A549 (cell line): ENCODE measurements around the gene PIP5KL1. TPM values are rescaled to one million over a fixed set of nuclear protein-coding genes. Genes with fewer than 3 reads are reported as not detected.

ENCODE experiments used
- ATOH8 ChIP-seq: fragments of 250-450 bp; sonication (Bioruptor Pico); IDR thresholded peaks from 2 replicates; pipeline ENCODE4 v1.5.0; 2020; ENCODE audit warnings: low read depth, mild to moderate bottlenecking, moderate library complexity
- BCL3 ChIP-seq: fragments of >200 bp; sonication (Bioruptor Twin); formaldehyde crosslinking; IDR thresholded peaks from 3 replicates; pipeline ENCODE4 v1.6.1; 2016
- CEBPB ChIP-seq, 2 experiments: fragments of >200 bp in 1 of 2; sonication (Bioruptor Twin) in 1 of 2; formaldehyde crosslinking in 1 of 2; IDR thresholded peaks; 2 replicates each; pipeline ENCODE4 v1.6.1; 2012 to 2016
- CHD4 ChIP-seq: fragments of 200-600 bp; sonication (generic); IDR thresholded peaks from 2 replicates; pipeline ENCODE4 v1.6.1; 2016; ENCODE audit warnings: antibody characterized with exemption, mild to moderate bottlenecking, borderline replicate concordance
- CTCF ChIP-seq: fragments of >200 bp; sonication (Bioruptor Twin); formaldehyde crosslinking; IDR thresholded peaks from 3 replicates; pipeline ENCODE4 v1.5.1; 2016
- EHF ChIP-seq: fragments of 250-450 bp; sonication (Bioruptor Pico); IDR thresholded peaks from 2 replicates; pipeline ENCODE4 v1.5.0; 2020; ENCODE audit warnings: mild to moderate bottlenecking
- EHMT2 ChIP-seq: fragments of 200-600 bp; sonication (generic); IDR thresholded peaks from 2 replicates; pipeline ENCODE4 v1.6.1; 2016; ENCODE audit warnings: antibody characterized with exemption, low read depth, mild to moderate bottlenecking, moderate library complexity
- ELK1 ChIP-seq: fragments of 150-350 bp; IDR thresholded peaks from 2 replicates; pipeline ENCODE4 v1.6.1; 2014; ENCODE audit warnings: low read depth, mild to moderate bottlenecking, low read length
- ESRRA ChIP-seq: fragments of 150-350 bp; IDR thresholded peaks from 2 replicates; pipeline ENCODE4 v1.6.1; 2014; ENCODE audit warnings: mild to moderate bottlenecking, low read length, borderline replicate concordance
- GATA3 ChIP-seq: IDR thresholded peaks from 2 replicates; pipeline ENCODE4 v1.6.1; 2012; ENCODE audit warnings: borderline replicate concordance
- HMGXB4 ChIP-seq: fragments of 250-450 bp; sonication (Bioruptor Pico); IDR thresholded peaks from 2 replicates; pipeline ENCODE4 v1.5.0; 2021; ENCODE audit warnings: mild to moderate bottlenecking, moderate library complexity, borderline replicate concordance
- HOXA7 ChIP-seq: fragments of 250-450 bp; sonication (Bioruptor Pico); IDR thresholded peaks from 2 replicates; pipeline ENCODE4 v1.5.0; 2020; ENCODE audit warnings: mild to moderate bottlenecking, moderate library complexity
- JUN ChIP-seq, 2 experiments: fragments of >200 bp; sonication (Bioruptor Twin); formaldehyde crosslinking; IDR thresholded peaks; 2 replicates in 1 of 2; 3 replicates in 1 of 2; pipeline ENCODE4 v1.6.1; 2016 to 2017
- KDM5A ChIP-seq: fragments of 200-600 bp; sonication (generic); IDR thresholded peaks from 2 replicates; pipeline ENCODE4 v1.6.1; 2016; ENCODE audit warnings: antibody characterized with exemption, mild to moderate bottlenecking
- MAFK ChIP-seq: fragments of 450-650 bp; IDR thresholded peaks from 2 replicates; pipeline ENCODE4 v1.6.1; 2014; ENCODE audit not compliant: partially characterized antibody
- MAX ChIP-seq: IDR thresholded peaks from 2 replicates; pipeline ENCODE4 v1.6.1; 2012
- NPAS2 ChIP-seq: fragments of 250-450 bp; sonication (Bioruptor Pico); IDR thresholded peaks from 2 replicates; pipeline ENCODE4 v1.8.0; 2022; ENCODE audit warnings: mild to moderate bottlenecking, moderate library complexity, borderline replicate concordance
- PBX3 ChIP-seq: IDR thresholded peaks from 2 replicates; pipeline ENCODE4 v1.6.1; 2012
- SREBF2 ChIP-seq: fragments of 450-650 bp; IDR thresholded peaks from 2 replicates; pipeline ENCODE4 v1.6.1; 2014; ENCODE audit warnings: mild to moderate bottlenecking, moderate library complexity
- TP53 ChIP-seq: fragments of 250-450 bp; sonication (Bioruptor Pico); IDR thresholded peaks from 2 replicates; pipeline ENCODE4 v1.5.0; 2021; ENCODE audit warnings: mild to moderate bottlenecking, moderate library complexity
- USF2 ChIP-seq: fragments of 450-650 bp; IDR thresholded peaks from 2 replicates; pipeline ENCODE4 v1.6.1; 2014; ENCODE audit warnings: antibody characterized with exemption
- ZSCAN20 ChIP-seq: fragments of 250-450 bp; sonication (Bioruptor Pico); IDR thresholded peaks from 2 replicates; pipeline ENCODE4 v1.8.0; 2022; ENCODE audit warnings: mild to moderate bottlenecking, moderate library complexity
- polyA plus RNA-seq, 4 experiments: library from polyadenylated mRNA; depleted of rRNA in 3 of 4; stranded (reverse); fragments of >200 nt; fragmentation: RNase III in 1 of 4; extraction: RNeasy Plus Mini Kit Qiagen cat#74134 plus additional on column Dnase treatment in 1 of 4; gene quantifications; 2 replicates in 3 of 4; 3 replicates in 1 of 4; pipeline ENCODE4 v1.2.3, GENCODE V29; 2011 to 2017

The PIP5KL1 gene
- polyA plus RNA-seq, 2 of the 4 experiments (the other 2 are of a cell fraction) = 2.4 to 2.5 TPM

- TF ChIP-seq USF2 (no peak), EHF (no peak), NPAS2 (CRISPR knock-in tag) (no peak), HOXA7 (CRISPR knock-in tag) (0 out of 2 replicates have a peak, but pooled peaks have one; percentile 33), MAFK (no peak), EHMT2 (no peak), CEBPB (IDR thresholded peaks at IDR 0.05) (no peak), HMGXB4 (CRISPR knock-in tag) (no peak), ZSCAN20 (no peak), ESRRA (no peak), MAX (peak; percentile 73; the same call in 1 of the 2 replicates), BCL3 (no peak), SREBF2 (no peak), ATOH8 (no peak), CHD4 (no peak), CTCF (peak; percentile 10; the same call in 1 of the 3 replicates), GATA3 (0 out of 2 replicates have a peak, but pooled peaks have one; percentile 8), PBX3 (peak; percentile 79; the same call in 1 of the 2 replicates), KDM5A (no peak), ELK1 (no peak), JUN (IDR thresholded peaks at IDR 0.05) (peak in 1 of 2 experiments; percentile 62; a peak in 1 of 5 replicates), TP53 (CRISPR knock-in tag) (peak; percentile 9; the same call in 1 of the 2 replicates)
Observed at GRCh38 chr9:127930231-127931091, at the start of gene PIP5KL1 (continued).
